ENCODE data around the gene STING1.

DNA sequence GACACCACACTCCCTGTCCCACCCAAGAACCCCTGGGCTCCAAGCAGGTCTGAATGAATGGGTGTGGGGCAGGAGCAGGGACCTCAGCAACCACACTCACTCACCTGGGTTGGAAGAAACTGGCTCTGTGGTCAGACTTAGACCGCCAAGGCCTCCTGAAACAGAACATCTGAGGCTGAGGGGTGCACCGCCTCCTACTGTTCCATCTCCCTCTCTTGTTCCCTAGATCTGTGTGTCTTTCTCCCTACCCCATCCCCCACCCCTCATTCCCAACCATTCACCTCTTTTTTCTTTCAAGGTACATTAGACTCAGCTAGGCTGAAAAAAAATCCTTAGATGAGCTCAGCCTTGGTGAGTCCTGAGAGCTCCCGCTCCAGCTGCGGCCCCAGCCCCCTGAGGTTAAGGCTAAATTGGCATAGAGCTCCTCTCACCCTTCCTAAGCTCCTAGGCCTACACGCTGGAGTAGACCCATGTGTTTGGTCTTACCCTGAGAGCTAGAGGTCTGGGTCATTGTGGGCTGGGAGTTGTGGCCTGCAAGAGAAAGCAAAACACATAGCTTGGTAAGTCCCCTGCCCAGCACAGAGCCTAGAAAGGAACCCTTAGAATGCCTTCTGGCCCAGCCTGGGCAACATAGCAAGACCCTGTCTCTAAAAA, 24.8 kb downstream of the STING1 start:
- TF ChIP-seq SIN3A (IDR thresholded peaks at IDR 0.05; ENCODE audit: borderline replicate concordance, low read depth, low read length) (no peak), FOXM1 (CRISPR knock-in tag; IDR thresholded peaks at IDR 0.05) (no peak), POLR2A (IDR thresholded peaks at IDR 0.05; ENCODE audit: insufficient read depth in 1 of 2, low read depth in 2 of 2, low read length in 2 of 2) (no peak)

Data from HepG2 (cell line).